Measurements from ENCODE around the gene C10orf105.

The C10orf105 gene

GRCh38 chr10:71697938-71698709 lies 21.5 kb downstream of the C10orf105 start:
- no peak for DNase-seq (ENCODE audit: low read depth)

- no peak for DNase-seq (ENCODE audit: low read depth)
These were observed 22.8 kb downstream of the C10orf105 start for GRCh38 chr10:71696628-71697326.

- no peak for DNase-seq (ENCODE audit: low read depth)
These were observed 23.8 kb downstream of the C10orf105 start for GRCh38 chr10:71695502-71696476.

GRCh38 chr10:71694567-71694968 lies 25.0 kb downstream of the C10orf105 start:
- DNase-seq (ENCODE audit: low read depth), result no peak

- DNase-seq (ENCODE audit: low read depth), result no peak
These were observed 25.5 kb downstream of the C10orf105 start for GRCh38 chr10:71694039-71694501.

- DNase-seq (ENCODE audit: low read depth), result no peak
These were observed 26.2 kb downstream of the C10orf105 start for GRCh38 chr10:71693377-71693776.

GRCh38 chr10:71692598-71693306 lies 26.8 kb downstream of the C10orf105 start:
- no peak for DNase-seq (ENCODE audit: low read depth)

- no peak for DNase-seq (ENCODE audit: low read depth)
These were observed 28.2 kb downstream of the C10orf105 start for GRCh38 chr10:71691405-71691804.

GRCh38 chr10:71690094-71690720 lies 29.4 kb downstream of the C10orf105 start:
- no peak for DNase-seq (ENCODE audit: low read depth)

- no peak for DNase-seq (ENCODE audit: low read depth)
These were observed 31.3 kb downstream of the C10orf105 start for GRCh38 chr10:71688256-71688655.

GRCh38 chr10:71687480-71687879 lies 32.1 kb downstream of the C10orf105 start:
- no peak for DNase-seq (ENCODE audit: low read depth)

- DNase-seq (ENCODE audit: low read depth), result no peak
These were observed 32.5 kb downstream of the C10orf105 start for GRCh38 chr10:71687077-71687476.

GRCh38 chr10:71685554-71686232 lies 33.9 kb downstream of the C10orf105 start:
- no peak for DNase-seq (ENCODE audit: low read depth)

- DNase-seq (ENCODE audit: low read depth), result no peak
These were observed 35.0 kb downstream of the C10orf105 start for GRCh38 chr10:71684356-71685173.

GRCh38 chr10:71683301-71683700 lies 36.3 kb downstream of the C10orf105 start:
- DNase-seq (ENCODE audit: low read depth), result no peak

GRCh38 chr10:71681977-71682376 lies 37.6 kb downstream of the C10orf105 start:
- no peak for DNase-seq (ENCODE audit: low read depth)

GRCh38 chr10:71679425-71679824 lies 40.2 kb downstream of the C10orf105 start:
- DNase-seq (ENCODE audit: low read depth), result no peak

- DNase-seq (ENCODE audit: low read depth), result no peak
These were observed 41.3 kb downstream of the C10orf105 start for GRCh38 chr10:71678057-71678805.

- no peak for DNase-seq (ENCODE audit: low read depth)
These were observed 42.3 kb downstream of the C10orf105 start for GRCh38 chr10:71677261-71677660.

All from non-pigmented ciliary epithelial cell (primary cell).